Measurements from ENCODE around the gene MVK.

Gene MVK

DNA sequence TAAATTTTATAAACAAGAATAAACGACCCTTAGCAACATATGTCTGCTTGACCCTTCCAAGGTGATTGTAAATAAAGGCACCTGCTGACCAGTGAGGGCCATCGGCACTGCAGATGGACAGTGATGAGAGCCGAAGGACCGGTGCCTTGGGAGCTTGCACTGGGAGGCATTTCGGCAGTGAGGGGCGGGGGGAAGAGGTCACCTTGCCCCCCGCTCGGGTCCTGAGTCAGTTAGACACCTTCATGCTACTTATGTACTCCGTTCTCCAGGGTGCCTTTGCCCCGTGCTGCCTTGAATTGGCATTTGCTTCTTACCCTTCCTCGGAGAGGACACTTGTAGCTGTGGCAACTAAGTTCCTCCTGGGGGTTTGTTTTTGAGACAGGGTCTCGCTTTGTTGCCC is 23.3 kb upstream of the MVK start:
- DNase-seq (ENCODE audit: low read depth), result no peak
- no peak overlapping the region for H3K4me3 ChIP-seq (ENCODE audit: control insufficient read depth, low read depth, low read length)
- TF ChIP-seq, protein P1, sequence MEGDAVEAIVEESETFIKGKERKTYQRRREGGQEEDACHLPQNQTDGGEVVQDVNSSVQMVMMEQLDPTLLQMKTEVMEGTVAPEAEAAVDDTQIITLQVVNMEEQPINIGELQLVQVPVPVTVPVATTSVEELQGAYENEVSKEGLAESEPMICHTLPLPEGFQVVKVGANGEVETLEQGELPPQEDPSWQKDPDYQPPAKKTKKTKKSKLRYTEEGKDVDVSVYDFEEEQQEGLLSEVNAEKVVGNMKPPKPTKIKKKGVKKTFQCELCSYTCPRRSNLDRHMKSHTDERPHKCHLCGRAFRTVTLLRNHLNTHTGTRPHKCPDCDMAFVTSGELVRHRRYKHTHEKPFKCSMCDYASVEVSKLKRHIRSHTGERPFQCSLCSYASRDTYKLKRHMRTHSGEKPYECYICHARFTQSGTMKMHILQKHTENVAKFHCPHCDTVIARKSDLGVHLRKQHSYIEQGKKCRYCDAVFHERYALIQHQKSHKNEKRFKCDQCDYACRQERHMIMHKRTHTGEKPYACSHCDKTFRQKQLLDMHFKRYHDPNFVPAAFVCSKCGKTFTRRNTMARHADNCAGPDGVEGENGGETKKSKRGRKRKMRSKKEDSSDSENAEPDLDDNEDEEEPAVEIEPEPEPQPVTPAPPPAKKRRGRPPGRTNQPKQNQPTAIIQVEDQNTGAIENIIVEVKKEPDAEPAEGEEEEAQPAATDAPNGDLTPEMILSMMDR (conservative IDR thresholded peaks at IDR 0.05; ENCODE audit: control insufficient read depth, insufficient read depth, low read depth, low read length), result no peak

DNA sequence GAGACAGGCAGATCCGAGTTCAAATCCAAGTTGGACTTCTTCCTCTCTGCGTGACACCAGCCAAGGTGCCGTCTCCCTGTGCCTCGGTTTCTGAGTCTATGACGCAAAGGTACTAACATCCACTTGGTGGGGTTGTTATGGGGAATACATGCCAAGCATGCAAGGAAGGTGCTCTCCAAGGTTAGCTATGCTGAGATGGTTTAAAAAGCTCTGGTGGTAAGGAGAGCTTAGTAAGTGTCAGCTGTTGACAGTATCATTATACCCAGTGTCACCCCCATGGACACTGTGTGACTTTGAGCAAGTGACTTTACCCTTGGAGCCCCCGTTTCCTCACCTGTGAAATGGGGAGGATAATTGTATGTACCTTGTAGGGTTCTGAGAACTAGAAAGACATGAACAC is 22.5 kb upstream of the MVK start:
- TF ChIP-seq, protein P1 (conservative IDR thresholded peaks at IDR 0.05; ENCODE audit: control insufficient read depth, insufficient read depth, low read depth, low read length), result no peak
- no peak for DNase-seq (ENCODE audit: low read depth)
- H3K4me3 ChIP-seq (ENCODE audit: control insufficient read depth, low read depth, low read length), result no peak overlapping the region

DNA sequence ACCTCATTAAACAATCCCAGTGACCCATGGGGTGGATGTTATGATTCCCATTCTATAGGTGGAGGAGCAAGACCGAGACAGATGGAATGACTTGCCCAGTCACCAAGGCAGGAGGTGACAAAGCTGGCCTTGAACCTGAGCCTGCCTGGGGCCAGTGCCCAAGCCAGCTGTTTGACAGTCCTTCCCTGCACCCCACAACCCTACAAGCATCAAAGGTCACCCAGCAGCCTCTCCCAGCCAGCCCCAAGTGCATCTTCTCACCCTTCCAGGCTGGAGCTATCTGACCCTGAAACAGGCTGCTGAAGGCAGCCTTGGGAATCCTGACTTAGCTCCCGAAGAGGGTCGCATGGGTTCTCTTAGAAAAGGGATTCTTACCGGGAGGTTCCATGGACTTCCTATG is 20.6 kb upstream of the MVK start:
- no peak overlapping the region for H3K4me3 ChIP-seq (ENCODE audit: control insufficient read depth, low read depth, low read length)
- TF ChIP-seq, protein P1 (conservative IDR thresholded peaks at IDR 0.05; ENCODE audit: control insufficient read depth, insufficient read depth, low read depth, low read length), result no peak
- DNase-seq (ENCODE audit: low read depth), result no peak

DNA sequence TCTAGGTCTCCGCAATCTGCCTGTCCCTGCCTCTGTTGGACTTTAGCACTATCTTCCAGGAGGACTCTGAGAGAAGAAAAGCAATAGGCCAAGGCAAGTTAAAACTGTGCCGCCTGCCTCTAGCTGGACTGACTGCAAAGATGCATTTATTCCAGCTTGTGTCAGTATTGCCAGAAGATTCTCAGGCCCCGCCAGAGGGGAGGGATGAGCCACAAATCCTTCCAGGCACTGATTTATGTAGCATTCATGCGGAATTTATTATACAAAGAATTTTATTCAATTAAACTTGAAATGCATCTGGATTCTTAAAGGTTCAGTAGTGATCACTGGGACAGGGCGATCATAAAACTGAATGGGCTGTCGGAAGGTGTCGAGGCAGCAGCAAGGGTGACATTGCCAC is 20.1 kb upstream of the MVK start:
- H3K4me3 ChIP-seq (ENCODE audit: control insufficient read depth, low read depth, low read length), result no peak overlapping the region
- DNase-seq (ENCODE audit: low read depth), result no peak
- TF ChIP-seq, protein P1 (conservative IDR thresholded peaks at IDR 0.05; ENCODE audit: control insufficient read depth, insufficient read depth, low read depth, low read length), result no peak

DNA sequence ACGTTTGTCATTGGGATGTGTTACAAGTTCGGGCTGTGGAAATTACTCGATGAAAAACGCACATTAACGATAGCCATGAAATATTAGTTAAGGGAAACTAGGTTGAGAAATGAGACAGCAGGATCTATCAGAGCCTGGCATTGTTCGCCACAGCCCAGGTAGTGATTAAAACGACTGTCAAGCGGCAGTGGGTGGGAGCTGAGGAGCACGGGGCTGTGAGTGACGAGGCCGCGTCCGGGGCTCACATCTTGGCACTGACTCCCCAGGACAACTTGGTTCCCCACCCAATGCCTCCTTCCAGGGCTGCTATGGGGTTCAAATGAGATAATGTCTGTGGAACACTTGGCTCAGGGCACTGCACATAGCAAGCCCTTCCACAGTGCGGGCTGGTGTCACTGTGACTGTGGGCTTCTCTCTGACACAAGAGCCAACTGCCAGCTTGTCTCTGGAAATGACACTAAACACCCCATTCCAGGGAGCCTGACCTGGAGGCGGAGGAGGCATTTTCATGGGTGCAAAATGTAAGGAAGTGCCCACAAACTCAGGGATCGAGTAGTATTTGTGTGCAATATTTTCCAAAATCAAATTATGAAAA is 19.6 kb upstream of the MVK start:
- no peak for DNase-seq (ENCODE audit: low read depth)
- TF ChIP-seq, protein P1 (conservative IDR thresholded peaks at IDR 0.05; ENCODE audit: control insufficient read depth, insufficient read depth, low read depth, low read length), result no peak
- no peak overlapping the region for H3K4me3 ChIP-seq (ENCODE audit: control insufficient read depth, low read depth, low read length)

DNA sequence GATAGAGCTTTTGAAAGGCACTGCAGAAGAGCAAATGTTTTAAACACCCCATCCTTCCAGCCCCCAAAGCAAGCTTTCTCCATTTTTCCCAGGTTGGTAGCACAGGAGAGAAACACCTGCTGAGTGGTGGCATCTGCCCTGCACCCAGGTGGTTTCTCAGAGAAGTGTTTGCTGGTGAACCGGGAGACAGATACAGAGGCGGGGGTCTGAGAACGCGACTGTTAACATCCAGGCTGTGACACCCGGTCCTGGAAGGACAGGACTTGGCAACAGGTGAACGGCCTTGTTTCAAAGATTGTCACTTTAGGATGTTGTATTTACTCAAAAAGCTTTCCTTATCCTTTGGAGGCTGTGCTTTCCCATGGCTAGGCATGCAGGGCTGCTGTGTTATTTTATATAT is 18.8 kb upstream of the MVK start:
- no peak overlapping the region for H3K4me3 ChIP-seq (ENCODE audit: control insufficient read depth, low read depth, low read length)
- no peak for DNase-seq (ENCODE audit: low read depth)
- TF ChIP-seq, protein P1 (conservative IDR thresholded peaks at IDR 0.05; ENCODE audit: control insufficient read depth, insufficient read depth, low read depth, low read length), result no peak
